ENCODE data around the gene RELN. TPM values are rescaled to one million over a fixed set of nuclear protein-coding genes. Genes with fewer than 3 reads are reported as not detected.

Gene RELN
- total and polyA plus RNA-seq, 9 of the 15 experiments (the other 6 are each of a cell fraction or from before 2014, with no cell fraction given): 12.9 to 43.2 (median 18.1) TPM

DNA sequence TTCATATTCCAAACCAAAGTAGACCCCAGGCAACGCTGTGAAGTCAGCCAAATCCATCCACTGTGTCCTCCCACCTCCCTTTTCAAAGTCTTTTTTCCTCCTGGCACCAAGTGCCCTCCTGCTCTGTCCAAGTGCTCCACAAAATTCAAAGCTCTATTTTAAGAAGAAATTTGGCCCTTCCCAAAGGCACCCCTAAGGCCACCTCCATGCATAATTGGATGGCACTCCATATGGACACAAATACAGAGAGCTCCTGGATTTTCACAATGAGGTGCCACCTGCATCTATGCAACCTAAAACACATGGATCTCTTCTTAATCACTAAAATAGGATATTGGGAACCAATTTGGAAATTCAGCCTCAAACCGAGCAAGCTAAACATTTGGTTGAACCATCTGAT lies 121.6 kb downstream of the RELN start:
- TF ChIP-seq PCBP2 (IDR thresholded peaks at IDR 0.05; ENCODE audit: low read depth, low read length, poor library complexity, severe bottlenecking) (no peak), GABPB2 (CRISPR knock-in tag; conservative IDR thresholded peaks at IDR 0.05) (no peak), GABPB1 (CRISPR knock-in tag; IDR thresholded peaks at IDR 0.05) (no peak)
- TF ChIP-seq, protein P1, sequence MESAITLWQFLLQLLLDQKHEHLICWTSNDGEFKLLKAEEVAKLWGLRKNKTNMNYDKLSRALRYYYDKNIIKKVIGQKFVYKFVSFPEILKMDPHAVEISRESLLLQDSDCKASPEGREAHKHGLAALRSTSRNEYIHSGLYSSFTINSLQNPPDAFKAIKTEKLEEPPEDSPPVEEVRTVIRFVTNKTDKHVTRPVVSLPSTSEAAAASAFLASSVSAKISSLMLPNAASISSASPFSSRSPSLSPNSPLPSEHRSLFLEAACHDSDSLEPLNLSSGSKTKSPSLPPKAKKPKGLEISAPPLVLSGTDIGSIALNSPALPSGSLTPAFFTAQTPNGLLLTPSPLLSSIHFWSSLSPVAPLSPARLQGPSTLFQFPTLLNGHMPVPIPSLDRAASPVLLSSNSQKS (CRISPR knock-in tag; IDR thresholded peaks at IDR 0.05): no peak
- FAIRE-seq (no peak), DNase-seq (ENCODE audit: extremely low read depth in 1 of 4, low spot score in 3 of 4) (no peak), ATAC-seq (peak; percentile 40; the same call in 2 of the 3 replicates)
- H4K20me1 ChIP-seq (replicated peaks; ENCODE audit: control insufficient read depth, insufficient read depth, low read length): no peaks in the 10 kb centered on the region
- H2AFZ ChIP-seq (ENCODE audit: low read depth, low read length): 0 out of 2 replicates have a peak overlapping the region, but pooled peaks have one; percentile 23
- no peak overlapping the region for H3K27ac ChIP-seq (ENCODE audit: extremely low read depth, low read depth, low read length)
- H3K4me3 ChIP-seq: no peak overlapping the region
- in situ Hi-C loops (cut with MboI) (no loop called here), intact Hi-C loops (cut with micrococcal nuclease) (no loop called here)
- ChIA-PET CTCF (ENCODE audit: low intra/inter-chr PET ratio) (no interaction called here), POLR2A (interaction anchor here (1.8 to 2.6 kb wide), 2 partner anchors 9 to 12 kb away, joined by 8 to 10 read pairs; no protein-coding TSS in a partner anchor)
- H3K79me2 ChIP-seq (ENCODE audit: control insufficient read depth, insufficient read depth, low read length): peaks cover 4% of the 10 kb centered on the region; the same call in 1 of the 3 replicates
- no peaks in the 10 kb centered on the region for H3K36me3 ChIP-seq (ENCODE audit: control insufficient read depth, insufficient read depth, low read length)
- H3K9ac ChIP-seq (ENCODE audit: insufficient read depth in 1 of 2, low read depth in 2 of 2, low read length in 2 of 2): no peak overlapping the region
- H3K9me3 ChIP-seq (replicated peaks; ENCODE audit: control insufficient read depth, insufficient read depth, low read depth, low read length): no peaks in the 10 kb centered on the region
- 41% methylated on average over 2 of the region's 2 CpGs for WGBS (ENCODE audit: insufficient coverage, low coverage, missing lambda C conversion rate)
- H3K4me1 ChIP-seq (replicated peaks in 1 of 2; ENCODE audit: control insufficient read depth in 2 of 2, insufficient read depth in 2 of 2, low read length in 2 of 2): no peaks in the 10 kb centered on the region
- H3K9me1 ChIP-seq (ENCODE audit: control insufficient read depth, insufficient read depth, low read length): no peaks in the 10 kb centered on the region
- no TSS peak for BruUV-seq (replicated peaks)
- H3K4me2 ChIP-seq (ENCODE audit: insufficient read depth, low read length): no peak overlapping the region
- H3K27me3 ChIP-seq (ENCODE audit: control insufficient read depth in 2 of 2, insufficient read depth in 2 of 2, low read length in 2 of 2): no peaks in the 10 kb centered on the region

DNA sequence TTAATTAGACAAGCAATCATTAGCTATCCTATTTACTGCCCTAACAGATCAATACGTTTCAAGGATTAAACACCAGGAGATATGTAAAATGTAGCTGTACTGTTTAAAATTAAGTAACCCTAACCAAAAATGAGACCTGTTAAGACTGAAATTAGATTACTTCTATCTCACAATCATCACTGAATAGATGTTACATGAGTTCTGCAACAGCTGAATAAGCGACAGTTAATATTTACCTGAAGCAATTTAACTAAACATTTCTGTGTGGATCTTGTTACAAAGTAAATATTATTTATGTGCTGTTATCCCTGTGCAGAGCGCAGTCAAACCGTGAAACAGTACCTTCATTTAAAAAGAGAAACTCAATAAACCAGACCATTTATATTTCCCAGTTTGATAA lies 122.5 kb downstream of the RELN start:
- H3K36me3 ChIP-seq (ENCODE audit: control insufficient read depth, insufficient read depth, low read length): no peaks in the 10 kb centered on the region
- CTCF ChIA-PET (ENCODE audit: low intra/inter-chr PET ratio): no interaction called here
- TF ChIP-seq ZNF830 (CRISPR knock-in tag; IDR thresholded peaks at IDR 0.05) (no peak), CREBBP (IDR thresholded peaks at IDR 0.05; ENCODE audit: low read depth, low read length) (no peak)
- TF ChIP-seq, protein P2, sequence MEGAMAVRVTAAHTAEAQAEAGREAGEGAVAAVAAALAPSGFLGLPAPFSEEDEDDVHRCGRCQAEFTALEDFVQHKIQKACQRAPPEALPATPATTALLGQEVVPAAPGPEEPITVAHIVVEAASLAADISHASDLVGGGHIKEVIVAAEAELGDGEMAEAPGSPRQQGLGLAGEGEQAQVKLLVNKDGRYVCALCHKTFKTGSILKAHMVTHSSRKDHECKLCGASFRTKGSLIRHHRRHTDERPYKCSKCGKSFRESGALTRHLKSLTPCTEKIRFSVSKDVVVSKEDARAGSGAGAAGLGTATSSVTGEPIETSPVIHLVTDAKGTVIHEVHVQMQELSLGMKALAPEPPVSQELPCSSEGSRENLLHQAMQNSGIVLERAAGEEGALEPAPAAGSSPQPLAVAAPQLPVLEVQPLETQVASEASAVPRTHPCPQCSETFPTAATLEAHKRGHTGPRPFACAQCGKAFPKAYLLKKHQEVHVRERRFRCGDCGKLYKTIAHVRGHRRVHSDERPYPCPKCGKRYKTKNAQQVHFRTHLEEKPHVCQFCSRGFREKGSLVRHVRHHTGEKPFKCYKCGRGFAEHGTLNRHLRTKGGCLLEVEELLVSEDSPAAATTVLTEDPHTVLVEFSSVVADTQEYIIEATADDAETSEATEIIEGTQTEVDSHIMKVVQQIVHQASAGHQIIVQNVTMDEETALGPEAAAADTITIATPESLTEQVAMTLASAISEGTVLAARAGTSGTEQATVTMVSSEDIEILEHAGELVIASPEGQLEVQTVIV (CRISPR knock-in tag; IDR thresholded peaks at IDR 0.05; ENCODE audit: borderline replicate concordance): no peak

More for the DNA sequence above, 122.5 kb downstream of the RELN start:
- DNase-seq (ENCODE audit: extremely low read depth in 1 of 4, low spot score in 3 of 4) (no peak), FAIRE-seq (no peak), ATAC-seq (no peak)
- H3K27ac ChIP-seq (ENCODE audit: extremely low read depth, low read depth, low read length): no peak overlapping the region
- H3K4me2 ChIP-seq (ENCODE audit: insufficient read depth, low read length): no peak overlapping the region
- H4K20me1 ChIP-seq (replicated peaks; ENCODE audit: control insufficient read depth, insufficient read depth, low read length): no peaks in the 10 kb centered on the region
- no peaks in the 10 kb centered on the region for H3K27me3 ChIP-seq (ENCODE audit: control insufficient read depth in 2 of 2, insufficient read depth in 2 of 2, low read length in 2 of 2)
- WGBS (ENCODE audit: insufficient coverage, low coverage, missing lambda C conversion rate): 61% methylated on average over 4 of the region's 4 CpGs
- no peak overlapping the region for H2AFZ ChIP-seq (ENCODE audit: low read depth, low read length)
- no peak overlapping the region for H3K4me3 ChIP-seq
- H3K9me3 ChIP-seq (replicated peaks; ENCODE audit: control insufficient read depth, insufficient read depth, low read depth, low read length): no peaks in the 10 kb centered on the region
- H3K4me1 ChIP-seq (replicated peaks in 1 of 2; ENCODE audit: control insufficient read depth in 2 of 2, insufficient read depth in 2 of 2, low read length in 2 of 2): no peaks in the 10 kb centered on the region
- BruUV-seq (replicated peaks): no TSS peak
- no peaks in the 10 kb centered on the region for H3K9me1 ChIP-seq (ENCODE audit: control insufficient read depth, insufficient read depth, low read length)
- POLR2A ChIA-PET: interaction anchor here (1.8 to 2.6 kb wide), 2 partner anchors 10 to 13 kb away, joined by 8 to 10 read pairs; no protein-coding TSS in a partner anchor
- H3K9ac ChIP-seq (ENCODE audit: insufficient read depth in 1 of 2, low read depth in 2 of 2, low read length in 2 of 2): no peak overlapping the region
- H3K79me2 ChIP-seq (ENCODE audit: control insufficient read depth, insufficient read depth, low read length): peaks cover 4% of the 10 kb centered on the region; the same call in 1 of the 3 replicates
- intact Hi-C loops (cut with micrococcal nuclease): no loop called here
- in situ Hi-C loops (cut with MboI): no loop called here
